ENCODE results near the gene ITK.

The ITK gene

DNA sequence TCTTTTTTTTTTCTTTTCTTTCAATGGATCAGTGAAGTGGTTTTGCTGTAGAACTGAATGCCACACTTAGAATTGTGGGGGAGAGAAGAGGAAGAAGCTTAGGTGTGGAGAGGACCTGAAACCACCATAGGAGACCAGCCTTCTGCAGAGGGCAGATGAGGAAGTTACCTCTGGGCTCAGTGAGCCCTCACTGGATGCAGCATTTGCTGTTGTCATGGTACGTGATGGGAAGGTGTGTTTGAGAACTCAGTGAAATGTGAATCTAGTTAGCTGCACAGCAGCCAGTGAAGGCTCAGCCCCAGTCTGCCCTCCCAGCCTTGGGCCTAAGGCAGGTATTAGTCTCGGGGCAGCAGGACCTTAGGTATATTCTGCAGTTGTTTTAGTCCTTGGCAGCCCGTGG lies 102.8 kb downstream of the ITK start:
- no peak for DNase-seq

DNA sequence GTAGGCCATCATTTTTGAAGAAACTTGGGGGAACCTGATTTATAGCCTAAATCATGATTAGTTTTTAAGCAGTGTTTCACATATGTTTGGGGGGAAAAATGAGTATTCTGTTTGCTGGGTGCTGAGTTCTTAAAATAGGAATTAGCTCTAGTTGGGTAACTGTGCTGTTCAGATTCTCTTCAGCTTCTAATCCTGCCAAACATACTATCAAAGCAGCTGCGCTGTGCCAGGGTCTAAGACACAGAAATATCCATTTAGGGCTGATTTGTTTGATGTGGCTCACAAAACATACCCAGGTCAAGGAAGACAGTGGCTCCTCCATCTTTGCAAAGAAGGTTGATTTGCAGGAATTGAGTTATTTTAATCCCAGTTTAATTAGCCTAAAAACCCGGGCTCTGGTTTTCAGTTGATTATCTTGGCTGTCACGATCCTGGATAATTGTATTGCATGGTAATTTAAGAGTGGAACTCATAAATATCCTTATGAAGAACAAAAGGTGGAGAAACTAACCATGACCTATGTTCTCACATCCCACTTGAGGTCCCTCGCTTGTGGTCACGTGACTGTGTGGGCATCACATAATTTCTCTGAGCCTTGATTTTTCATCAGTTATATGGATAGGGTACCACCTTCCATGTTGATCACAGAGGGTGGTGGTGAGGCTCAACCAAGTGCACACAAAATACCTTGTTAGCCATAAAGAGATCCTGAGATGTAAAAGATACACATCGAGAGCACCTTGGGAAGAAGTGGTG lies 104.0 kb downstream of the ITK start:
- no peak for DNase-seq

DNA sequence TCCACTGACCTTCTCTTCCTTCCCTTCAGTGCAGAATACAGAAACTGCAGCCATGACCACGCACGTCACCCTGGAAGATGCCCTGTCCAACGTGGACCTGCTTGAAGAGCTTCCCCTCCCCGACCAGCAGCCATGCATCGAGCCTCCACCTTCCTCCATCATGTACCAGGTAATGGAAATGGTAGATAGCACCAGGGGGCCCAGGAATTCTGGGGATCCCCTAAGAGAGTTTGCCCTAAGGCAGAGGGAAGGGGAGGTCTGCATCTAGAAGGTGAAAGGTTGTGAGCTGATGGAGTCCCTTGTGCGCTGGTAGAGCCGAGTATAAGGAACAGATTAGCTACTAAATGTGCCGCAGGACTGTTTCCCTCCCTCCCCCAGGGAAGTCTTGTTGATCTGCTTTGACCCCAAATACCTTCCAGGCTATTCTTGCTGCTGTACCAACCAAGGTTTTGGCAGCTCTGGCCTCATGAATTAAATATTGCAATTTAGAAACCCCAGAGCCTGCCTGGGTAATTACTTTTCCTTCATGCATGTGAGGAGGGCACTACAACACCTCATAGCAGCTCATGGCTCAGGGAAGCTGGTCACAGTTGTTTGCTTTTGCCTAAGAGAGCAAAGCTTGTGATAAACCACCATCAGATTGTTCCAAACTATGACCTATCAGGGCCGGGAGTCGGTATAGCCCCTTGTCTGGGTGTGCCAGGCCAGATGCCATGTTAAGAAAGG lies 104.8 kb downstream of the ITK start:
- no peak for DNase-seq

DNA sequence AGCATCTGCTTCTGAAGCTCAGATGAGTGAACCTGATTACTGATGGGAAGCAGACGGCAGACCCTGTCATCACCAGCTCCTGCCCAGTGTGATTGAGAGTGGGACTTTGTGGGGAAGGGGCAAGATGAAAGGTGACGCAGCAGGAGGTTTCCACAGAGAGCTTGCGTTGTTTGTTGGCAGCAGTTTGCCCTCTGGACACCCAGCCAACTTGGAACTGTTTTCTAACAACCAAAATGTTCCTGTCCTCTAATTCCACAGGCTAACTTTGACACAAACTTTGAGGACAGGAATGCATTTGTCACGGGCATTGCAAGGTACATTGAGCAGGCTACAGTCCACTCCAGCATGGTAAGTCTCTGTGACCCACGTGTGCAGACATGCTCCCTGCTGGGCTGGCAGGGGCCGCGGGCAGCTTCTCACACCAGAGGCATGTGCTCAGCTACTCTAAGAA lies 106.1 kb downstream of the ITK start:
- no peak for DNase-seq

DNA sequence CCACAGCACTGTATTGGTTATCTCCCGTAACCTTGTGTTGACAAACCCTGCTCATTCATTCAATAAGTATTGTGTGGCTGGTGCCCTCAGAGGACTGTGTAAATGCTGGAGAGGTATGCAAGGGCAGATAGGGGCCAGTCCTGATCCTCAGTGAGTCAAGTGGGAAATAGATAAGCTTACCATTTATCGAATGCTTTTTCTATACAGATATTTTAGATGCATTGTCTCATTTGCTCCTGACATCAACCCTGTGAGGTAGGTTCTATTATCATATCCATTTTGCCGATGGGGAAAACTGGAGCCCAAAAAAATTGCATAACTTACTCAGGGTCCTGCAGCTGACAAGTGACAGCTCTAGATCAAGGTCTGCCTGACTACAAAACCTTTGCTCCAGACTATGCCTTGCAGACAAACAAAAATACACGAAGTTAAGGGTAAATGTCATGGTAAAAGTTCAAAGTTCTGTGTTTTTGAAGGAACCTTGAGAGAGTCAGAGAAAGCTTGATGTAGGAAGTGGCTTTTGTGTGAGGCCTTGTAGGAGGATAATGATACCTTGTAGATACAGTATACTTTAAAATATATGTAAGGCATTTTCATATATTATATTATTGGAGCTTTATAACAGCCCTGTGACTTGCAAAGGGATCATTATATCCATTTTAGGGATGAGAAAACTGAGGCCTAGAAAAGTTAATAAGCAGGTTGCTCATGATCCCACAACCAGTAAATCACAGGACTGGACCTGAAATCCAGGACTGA lies 107.9 kb downstream of the ITK start:
- no peak for DNase-seq

DNA sequence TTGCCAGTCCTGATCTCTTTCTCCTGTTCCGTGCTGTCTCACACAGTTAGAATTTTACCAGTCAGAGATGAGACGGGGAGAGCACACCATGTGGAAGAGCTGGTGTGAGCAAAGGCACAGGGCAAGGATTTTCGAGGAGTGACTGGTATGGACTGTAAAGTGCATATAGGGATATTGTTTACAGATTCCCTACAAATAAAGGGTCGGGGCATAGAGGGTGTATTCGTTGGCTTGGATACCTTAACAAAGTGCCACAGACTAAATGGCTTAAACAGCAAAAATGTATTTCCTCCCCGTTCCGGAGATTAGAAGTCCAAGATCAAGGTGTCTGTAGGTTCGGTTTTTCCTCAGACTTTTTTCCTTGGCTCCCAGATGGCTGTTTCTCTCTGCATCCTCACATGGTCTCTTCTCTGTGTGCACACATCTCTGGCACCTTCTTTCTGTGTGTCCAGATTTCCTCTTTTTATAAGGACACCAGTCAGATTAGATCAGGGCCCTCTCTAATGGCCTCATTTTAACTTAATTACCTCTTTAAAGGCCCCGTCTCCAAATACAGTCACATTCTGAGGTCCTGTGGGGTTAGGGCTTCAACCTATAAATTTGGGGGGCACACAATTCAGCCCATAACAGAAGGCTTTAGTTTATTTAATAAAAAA lies 108.7 kb downstream of the ITK start:
- no peak for DNase-seq

DNA sequence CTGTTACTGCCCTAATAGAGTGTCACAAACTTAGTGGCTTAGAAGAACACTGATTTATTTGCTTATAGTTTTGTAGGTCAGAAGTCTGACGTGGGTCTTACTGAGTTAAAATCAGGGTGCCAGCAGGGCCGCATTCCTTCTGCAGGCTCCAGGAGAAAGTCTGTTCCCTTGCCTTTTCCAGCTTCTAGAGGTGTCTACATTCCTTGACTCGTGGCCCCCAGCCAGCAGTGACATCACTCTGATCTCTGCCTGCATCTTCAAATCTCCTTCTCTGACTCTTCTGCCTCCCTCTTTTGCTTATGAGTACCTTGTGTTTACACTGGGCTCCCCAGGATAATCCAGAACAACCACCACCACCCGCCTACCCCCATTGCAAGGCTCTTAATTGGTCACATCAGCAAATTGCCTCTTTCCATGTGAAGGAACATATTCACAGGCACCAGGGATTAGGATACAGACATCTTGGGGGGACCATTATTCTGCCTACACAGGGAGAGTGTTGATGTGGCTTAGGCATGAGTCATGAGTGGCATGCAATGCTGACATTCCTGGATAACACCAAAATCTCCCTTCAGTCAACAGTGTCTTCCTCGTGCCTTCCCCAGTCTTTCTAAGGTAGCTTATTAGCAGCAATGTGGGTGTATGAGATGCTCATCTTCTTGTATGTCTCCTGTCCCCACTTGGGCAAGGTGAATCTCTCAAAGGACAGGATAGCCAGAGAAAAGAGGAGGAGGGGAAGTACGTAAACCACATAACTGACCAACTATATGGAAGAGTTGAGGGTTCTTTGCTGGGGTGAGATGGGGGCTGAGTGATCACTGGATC lies 109.7 kb downstream of the ITK start:
- DNase-seq, result peak in 1 of 2 donors; percentile 27

DNA sequence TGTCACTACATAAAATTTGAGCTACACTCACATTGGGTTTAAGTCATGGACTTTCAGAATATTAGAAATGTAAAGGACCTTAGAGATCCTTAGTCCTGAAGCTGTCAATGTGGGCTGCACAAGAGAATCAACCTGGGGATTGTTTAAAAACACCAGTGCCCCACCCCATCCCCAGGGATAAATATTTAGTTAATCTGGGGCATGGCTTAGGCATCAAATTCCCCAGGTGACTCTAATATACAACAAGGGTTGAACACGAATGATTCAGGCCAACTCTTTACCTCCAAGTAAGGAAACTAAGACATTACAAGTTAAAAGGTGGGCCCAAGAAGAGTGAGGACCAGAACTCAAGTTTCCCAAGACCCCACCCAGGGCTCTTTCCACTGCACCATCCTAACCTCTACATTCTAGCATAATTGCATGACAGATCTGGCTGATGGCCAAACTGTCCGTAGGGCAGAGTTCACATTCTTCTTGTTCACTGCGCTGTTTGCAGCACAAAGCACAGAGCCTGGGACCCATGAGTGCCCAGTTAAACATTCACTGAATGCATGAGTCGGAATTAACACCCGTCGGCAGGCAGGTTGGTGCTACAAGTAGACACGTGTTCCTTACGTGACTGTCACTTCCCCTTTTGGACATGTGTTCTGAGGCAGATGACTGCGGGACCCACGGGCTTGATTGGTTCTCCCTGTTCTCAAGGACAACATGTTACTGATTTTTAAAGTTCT lies 110.5 kb downstream of the ITK start:
- peak in 1 of 2 donors; percentile 52 for DNase-seq

DNA sequence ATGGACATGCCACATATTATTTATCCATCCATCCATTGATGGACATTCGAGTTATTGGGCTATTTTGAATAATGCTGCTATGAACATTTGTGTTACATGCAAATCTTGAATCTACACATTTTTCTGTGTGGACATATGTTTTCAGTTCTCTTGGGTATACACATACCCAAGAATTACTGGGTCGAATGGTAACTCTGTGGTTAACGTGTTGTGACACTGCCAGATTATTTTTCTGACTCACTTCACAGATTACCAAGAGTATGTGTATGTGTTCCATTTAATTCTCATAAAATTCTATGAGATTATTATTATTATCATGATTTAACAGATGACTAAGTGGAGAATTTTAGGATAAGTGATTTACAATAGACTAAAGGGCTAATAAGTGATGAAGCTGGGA lies 112.0 kb downstream of the ITK start:
- no peak for DNase-seq

DNA sequence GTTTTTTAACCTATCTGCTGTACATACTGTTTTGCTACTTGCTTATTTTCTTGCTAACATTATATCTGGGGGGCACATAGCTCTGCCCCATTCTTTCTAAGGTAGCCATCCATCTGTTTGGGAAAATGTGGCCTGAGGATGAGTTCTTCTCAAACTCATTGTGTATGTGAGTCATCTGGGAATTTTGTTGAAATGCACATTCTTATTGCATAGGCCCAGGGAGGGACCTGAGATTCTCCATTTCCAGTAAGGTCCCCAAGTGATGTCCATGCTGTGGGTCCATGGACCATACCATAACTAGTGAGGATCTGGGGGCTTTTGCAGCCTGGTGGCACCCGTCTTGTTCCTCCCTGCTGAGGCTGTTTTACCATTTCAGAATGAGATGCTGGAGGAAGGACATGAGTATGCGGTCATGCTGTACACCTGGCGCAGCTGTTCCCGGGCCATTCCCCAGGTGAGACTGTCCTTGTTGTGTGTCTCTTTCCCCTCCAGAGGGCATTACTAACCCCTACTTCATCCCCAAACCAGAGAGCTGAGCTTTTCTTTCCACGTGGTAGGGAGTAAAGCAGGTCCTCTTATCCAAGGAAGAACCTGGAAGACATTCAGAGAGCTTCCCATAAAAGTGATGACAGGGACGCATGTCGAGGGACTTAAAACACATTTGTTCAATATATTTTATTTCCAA lies 113.9 kb downstream of the ITK start:
- no peak for DNase-seq

DNA sequence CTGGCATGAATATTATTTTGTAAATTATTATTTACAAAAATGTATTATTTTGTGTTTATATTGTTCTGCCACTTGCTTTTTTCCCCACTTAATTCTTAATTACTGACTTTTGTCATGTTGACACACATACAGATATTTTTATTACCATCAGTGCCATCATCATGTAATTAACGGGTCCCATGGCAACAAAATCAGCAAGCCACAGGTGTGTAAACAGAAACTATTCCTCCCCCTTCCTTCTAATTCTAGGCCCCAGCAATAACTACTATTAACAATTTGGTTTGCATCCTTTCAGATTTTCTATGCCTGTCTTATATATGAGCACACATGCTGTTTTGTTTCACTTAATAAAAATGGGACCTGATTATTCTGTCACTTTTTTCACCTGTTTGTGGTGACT lies 114.6 kb downstream of the ITK start:
- no peak for DNase-seq

DNA sequence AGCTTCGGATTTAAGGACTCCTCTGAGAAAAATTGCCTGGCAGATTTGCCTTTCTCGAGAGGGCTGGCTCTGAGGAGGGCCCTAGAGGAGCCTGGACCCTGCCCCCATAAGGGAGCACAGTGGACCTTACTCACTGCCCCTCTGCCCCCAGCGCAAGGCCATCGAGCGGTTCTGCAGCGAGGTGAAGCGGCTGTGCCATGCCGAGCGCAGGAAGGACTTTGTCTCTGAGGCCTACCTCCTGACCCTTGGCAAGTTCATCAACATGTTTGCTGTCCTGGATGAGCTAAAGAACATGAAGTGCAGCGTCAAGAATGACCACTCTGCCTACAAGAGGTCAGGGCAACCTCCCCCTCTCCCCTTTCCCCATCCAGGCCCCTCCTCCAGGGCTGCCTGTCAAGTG lies 119.9 kb downstream of the ITK start:
- DNase-seq, result no peak

DNA sequence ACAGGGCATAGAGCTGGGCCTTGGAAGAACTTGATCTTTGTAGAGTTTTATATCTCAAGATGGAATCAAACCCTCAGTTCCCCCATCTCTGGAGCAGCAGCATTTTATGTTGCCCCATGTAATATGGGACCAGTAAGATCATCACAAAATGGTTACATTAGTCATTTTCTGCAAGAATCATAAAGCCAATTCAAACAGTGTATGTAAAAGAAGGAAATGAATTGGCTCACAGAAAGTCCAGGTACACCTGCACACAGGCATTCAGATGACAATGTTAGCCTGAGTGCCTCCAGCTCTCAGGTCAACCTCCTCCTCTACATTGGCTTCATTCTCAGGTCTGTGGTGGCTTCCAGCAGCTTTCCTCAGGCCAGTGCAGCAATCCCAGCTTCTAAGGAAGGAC lies 120.4 kb downstream of the ITK start:
- no peak for DNase-seq

DNA sequence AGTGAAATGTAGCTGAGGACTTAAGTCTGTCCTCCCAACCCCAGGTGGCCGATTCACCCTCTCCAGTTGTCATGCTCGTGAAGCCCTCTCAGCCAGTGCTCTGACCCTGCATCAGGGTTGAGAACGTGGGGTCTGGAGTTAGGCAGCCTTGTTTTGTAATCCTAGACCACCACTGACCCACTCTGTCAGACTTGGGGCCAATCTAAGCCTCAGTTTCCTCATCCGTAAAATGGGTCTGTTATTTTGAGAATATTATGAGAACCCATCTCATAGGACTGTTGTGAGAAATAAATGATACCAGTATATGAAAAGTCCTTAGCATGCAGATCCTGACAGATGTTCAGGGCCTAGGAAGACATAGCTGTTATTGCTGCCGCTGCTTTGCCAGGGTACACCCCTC lies 122.4 kb downstream of the ITK start:
- DNase-seq, result no peak

DNA sequence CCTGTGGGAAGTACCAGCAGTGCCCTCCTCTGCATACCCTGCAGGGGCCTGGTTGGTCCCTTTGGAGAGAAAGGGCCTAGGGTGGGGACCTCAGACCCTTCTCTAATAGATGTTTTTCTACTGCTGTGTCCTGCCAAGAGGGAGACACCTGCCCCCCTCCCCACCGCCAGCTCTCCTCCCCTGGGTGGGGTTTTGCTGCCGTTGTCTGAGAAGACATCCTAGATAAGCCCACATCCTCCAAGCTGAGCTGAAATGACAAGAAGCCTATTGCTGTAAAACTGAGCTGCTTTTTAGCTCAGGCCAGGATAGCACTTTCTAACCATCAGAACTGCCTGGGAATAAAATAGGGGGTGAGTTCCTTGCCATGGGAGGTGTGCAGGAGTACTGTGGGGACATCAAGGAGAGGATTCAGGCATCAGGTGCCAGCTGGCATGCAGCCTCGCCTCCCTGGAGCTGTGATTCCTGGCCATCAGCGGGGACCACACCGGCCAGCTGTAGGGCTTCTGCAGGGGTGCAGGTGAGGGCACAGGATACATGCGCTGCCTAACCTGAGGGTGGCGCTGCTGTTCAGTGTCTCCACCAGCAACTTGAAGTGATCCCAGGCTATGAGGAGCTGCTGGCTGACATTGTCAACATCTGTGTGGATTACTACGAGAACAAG lies 123.2 kb downstream of the ITK start:
- DNase-seq, result no peak
